ENCODE measurements around the gene KLRB1. TPM values are rescaled to one million over a fixed set of nuclear protein-coding genes. Genes with fewer than 3 reads are reported as not detected.
"Not testable (repeated sequence)": the region's sequence is repeated elsewhere in the genome, so short reads cannot be mapped to it uniquely, and the experiment has no call there.

The KLRB1 gene
- total RNA-seq, 1 donor from 2014 or later = not detected

DNA sequence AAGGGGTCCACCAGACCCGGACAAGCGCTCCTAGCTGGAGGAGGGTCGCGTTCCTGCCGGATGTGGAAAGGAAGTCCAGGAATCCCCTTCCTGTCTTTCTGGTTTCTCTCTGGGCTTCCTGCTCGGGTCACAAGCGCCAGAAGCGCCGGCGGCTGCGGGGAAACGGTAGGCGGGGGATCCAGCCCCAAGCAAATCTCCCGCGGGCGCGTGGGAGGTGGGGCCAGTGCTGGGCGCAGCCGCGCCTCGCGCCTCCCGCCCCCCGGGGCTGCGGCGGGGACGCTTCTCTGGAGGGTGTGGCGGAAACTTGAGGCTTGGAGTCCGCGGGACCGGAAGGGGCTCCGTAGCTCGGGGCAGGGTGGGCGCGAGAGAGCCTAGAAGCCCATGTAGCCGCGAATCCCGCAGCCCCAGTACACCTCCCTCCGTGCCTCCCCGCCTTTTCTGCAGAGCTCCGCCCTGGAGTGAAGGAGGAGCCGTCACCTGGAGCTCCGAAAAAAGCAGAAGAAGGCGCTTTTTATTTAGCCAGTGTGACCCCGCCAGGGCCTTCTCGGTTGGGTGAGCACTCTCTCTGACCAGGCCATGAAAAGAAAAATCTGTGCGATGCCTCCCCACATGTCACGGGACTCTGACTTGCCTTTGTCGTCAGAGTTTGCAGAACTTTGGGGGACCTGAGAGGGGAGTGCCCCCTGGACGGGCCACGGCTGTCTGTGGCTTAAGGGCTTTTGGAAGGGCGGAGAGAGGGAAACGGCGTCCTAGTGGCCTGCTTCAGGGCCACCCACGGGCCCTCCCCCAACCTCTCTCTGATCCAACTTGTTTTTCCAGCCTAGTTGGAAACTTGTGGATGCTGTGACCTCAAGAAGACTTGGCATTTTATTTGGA is 40.3 kb upstream of the KLRB1 start:
- DNase-seq (ENCODE audit: extremely low spot score, unreplicated experiment) = peak; percentile 86
- peaks cover 4% of the 10 kb centered on the region for H3K9me3 Mint-ChIP-seq
- peaks cover 12% of the 10 kb centered on the region for H3K4me1 Mint-ChIP-seq (ENCODE audit: unreplicated experiment)
- TF ChIP-seq, protein P1, sequence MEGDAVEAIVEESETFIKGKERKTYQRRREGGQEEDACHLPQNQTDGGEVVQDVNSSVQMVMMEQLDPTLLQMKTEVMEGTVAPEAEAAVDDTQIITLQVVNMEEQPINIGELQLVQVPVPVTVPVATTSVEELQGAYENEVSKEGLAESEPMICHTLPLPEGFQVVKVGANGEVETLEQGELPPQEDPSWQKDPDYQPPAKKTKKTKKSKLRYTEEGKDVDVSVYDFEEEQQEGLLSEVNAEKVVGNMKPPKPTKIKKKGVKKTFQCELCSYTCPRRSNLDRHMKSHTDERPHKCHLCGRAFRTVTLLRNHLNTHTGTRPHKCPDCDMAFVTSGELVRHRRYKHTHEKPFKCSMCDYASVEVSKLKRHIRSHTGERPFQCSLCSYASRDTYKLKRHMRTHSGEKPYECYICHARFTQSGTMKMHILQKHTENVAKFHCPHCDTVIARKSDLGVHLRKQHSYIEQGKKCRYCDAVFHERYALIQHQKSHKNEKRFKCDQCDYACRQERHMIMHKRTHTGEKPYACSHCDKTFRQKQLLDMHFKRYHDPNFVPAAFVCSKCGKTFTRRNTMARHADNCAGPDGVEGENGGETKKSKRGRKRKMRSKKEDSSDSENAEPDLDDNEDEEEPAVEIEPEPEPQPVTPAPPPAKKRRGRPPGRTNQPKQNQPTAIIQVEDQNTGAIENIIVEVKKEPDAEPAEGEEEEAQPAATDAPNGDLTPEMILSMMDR (conservative IDR thresholded peaks at IDR 0.05) = peak; percentile 17
- H3K27ac Mint-ChIP-seq = peak overlapping the region; percentile 98
- H3K36me3 Mint-ChIP-seq = peaks cover 21% of the 10 kb centered on the region
- peak overlapping the region; percentile 86 for H3K4me3 Mint-ChIP-seq
- no peaks in the 10 kb centered on the region for H3K27me3 Mint-ChIP-seq

DNA sequence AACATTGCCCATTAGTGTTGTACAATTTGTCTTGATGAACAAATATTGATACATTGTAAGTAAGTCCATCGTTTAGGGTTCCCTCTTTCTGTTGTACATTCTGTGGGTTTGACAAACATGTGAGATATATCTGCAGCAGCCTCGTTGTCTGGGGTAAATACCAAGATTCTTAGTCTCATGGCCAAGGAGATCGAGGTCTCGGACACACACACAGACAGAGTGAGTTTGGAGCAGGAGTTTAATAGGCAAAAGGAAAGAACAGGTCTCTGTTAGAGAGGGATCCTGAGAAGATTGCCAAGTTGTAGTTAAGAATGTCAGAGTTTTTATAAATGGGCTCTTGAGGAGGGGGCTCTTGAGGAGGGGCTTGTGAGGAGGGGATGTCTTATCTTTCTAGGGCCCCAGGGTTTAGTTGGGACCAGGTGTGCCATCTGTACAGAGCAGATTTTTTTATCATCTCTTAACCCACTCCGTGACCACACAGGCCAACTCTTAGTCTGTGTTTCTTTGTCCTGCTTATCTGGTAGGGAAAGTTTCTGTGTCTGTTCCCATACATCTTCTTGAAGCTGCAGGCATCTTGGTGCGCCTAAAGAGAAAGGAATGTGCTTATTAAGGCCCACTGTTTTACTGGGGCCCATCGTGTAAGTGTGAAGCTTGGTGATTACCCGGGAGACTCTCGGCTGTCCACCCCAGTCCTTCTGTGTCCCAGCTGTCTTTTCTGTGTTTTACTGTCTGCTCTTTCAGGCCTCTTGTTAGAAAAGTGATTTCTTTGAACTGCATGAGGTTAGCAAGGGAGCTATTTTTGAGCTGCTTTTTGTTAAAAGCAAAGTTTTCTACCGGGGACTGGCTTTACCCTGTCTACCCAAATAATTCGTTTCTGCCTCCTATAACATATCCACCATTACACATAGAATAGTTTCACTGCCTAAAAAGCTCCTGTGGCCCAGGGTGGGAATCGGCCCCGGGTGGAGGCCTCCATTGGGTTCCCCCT is 39.4 kb upstream of the KLRB1 start:
- H3K9me3 Mint-ChIP-seq = peaks cover 4% of the 10 kb centered on the region
- peaks cover 18% of the 10 kb centered on the region for H3K36me3 Mint-ChIP-seq
- DNase-seq (ENCODE audit: extremely low spot score, unreplicated experiment) = no peak
- peak overlapping the region; percentile 98 for H3K27ac Mint-ChIP-seq
- no peaks in the 10 kb centered on the region for H3K27me3 Mint-ChIP-seq
- H3K4me1 Mint-ChIP-seq (ENCODE audit: unreplicated experiment) = peaks cover 12% of the 10 kb centered on the region
- TF ChIP-seq, protein P1 (conservative IDR thresholded peaks at IDR 0.05) = no peak
- peak overlapping the region; percentile 86 for H3K4me3 Mint-ChIP-seq

DNA sequence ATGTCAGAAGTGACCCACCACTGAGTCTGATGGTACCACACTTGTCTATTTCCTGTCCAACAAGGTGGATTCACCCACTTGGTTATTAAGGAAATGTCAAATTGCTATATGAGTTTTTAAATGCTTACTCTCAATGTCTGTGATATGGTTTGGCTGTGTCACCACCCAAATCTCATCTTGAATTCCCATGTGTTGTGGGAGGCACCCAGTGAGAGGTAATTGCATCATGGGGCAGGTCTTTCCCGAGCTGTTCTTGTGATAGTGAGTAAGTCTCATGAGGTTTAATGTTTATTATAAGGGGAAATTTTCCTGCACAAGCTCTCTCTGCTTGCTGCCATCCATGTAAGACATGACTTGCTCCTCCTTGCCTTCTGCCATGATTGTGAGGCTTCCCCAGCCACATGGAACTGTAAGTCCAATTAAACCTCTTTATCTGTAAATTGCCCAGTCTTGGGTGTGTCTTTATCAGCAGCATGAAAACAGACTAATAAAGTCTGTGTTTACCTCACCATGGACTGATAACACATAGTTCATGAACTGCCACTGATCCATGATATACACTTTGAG is 37.4 kb upstream of the KLRB1 start:
- not testable (repeated sequence) for H3K36me3 Mint-ChIP-seq; H3K9me3 Mint-ChIP-seq; H3K27ac Mint-ChIP-seq; H3K4me1 Mint-ChIP-seq (ENCODE audit: unreplicated experiment); DNase-seq (ENCODE audit: extremely low spot score, unreplicated experiment); H3K27me3 Mint-ChIP-seq
- peak overlapping the region; percentile 10 for H3K4me3 Mint-ChIP-seq

DNA sequence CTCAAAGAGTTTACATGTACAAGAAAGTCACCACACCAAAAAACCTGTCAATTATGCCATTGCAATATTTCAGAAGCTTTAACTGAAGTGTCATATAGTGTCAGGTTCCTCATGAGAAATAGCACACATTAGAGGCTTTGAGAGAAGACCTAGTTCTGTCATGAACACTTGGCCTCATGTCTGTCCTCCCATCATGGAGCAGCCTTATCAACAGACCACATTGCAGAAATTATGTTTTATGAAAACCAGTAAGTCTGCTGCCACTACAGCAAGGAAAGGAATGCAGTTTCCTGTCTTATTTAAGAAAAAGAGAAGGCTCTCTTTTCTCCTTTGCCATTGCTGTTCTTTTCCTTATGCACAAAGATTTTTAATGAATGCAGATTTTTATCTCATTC is 35.5 kb upstream of the KLRB1 start:
- Mint-ChIP-seq H3K27me3 (no peaks in the 10 kb centered on the region), H3K36me3 (peaks cover 14% of the 10 kb centered on the region), H3K4me1 (ENCODE audit: unreplicated experiment) (peaks cover 4% of the 10 kb centered on the region), H3K4me3 (no peak overlapping the region), H3K27ac (no peak overlapping the region), H3K9me3 (peaks cover 7% of the 10 kb centered on the region)
- TF ChIP-seq, protein P1 (conservative IDR thresholded peaks at IDR 0.05) = no peak
- DNase-seq (ENCODE audit: extremely low spot score, unreplicated experiment) = no peak

DNA sequence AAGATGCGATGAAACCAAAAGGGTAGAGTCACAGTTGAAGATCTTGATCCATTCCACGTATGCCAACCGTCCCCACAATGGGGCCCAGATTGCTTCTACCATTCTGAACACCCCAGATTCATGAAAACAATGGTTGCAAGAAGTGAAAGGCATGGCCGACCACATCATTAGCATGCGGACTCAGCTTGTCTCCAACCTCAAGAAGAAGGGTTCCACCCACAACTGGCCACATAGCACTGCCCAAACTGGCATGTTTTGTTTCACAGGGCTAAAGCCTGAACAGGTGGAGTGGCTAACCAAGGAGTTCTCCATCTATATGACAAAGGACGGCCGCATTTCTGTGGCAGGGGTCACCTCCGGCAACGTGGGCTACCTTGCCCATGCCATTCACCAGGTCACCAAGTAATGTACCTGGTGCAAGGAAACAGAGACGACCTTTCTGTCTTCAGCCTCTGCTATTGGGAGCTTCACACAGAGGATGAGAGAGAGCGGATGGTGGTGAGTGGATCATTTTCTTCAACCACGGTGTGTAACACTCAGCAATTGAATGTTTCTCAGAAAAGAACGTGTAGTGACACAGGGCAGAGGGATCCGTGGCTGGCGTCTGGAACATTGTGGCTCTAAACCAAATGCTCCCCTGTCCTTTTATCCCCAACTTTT is 35.0 kb upstream of the KLRB1 start:
- Mint-ChIP-seq H3K4me1 (ENCODE audit: unreplicated experiment) (peaks cover 4% of the 10 kb centered on the region), H3K36me3 (peaks cover 15% of the 10 kb centered on the region), H3K4me3 (no peak overlapping the region), H3K27ac (no peak overlapping the region), H3K27me3 (no peaks in the 10 kb centered on the region), H3K9me3 (peaks cover 10% of the 10 kb centered on the region)
- TF ChIP-seq, protein P1 (conservative IDR thresholded peaks at IDR 0.05) = no peak
- DNase-seq (ENCODE audit: extremely low spot score, unreplicated experiment) = no peak

Data from type B pancreatic cell (in vitro differentiated cells).